ENCODE results near the gene SORCS2. TPM values are rescaled to one million over a fixed set of nuclear protein-coding genes. Genes with fewer than 3 reads are reported as not detected.

Gene SORCS2
- total RNA-seq, 1 donor from 2014 or later = 5.2 TPM

DNA sequence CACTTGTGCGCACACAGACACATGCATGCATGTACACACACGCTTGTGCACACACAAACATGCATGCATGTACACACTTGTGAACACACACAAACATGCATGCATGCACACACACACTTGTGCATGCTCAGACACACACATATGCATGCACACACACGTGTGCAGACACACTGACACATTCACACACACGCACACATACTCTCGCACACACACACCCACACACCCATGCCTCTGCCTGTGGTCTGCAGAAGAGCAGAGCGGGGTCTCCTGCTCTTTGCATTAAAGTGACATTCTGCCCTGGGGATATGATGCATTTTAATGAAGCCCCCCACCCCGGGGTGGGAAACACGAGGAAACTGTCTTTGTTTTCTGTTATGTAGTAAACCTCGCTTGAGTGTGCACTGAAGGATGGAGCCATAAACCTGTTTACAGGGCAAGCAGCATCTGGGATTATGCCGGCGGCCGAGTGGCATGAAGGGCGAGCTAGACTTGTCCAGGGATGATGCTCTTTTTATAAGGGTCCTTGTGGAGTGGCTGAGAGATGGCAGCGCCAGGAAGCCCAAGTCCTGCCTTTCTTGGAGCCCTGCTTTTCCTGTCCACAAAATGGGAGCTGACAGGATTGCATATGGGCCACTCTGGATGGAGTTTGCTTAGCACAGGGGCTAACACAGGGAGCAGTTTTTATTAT, 224.6 kb downstream of the SORCS2 start:
- Mint-ChIP-seq H3K9me3 (no peaks in the 10 kb centered on the region), H3K4me1 (peaks cover 22% of the 10 kb centered on the region), H3K27ac (peak overlapping the region; percentile 40), H3K36me3 (no peaks in the 10 kb centered on the region), H3K27me3 (ENCODE audit: insufficient read depth, low read depth) (peaks cover 12% of the 10 kb centered on the region), H3K4me3 (peak overlapping the region; percentile 54)
- no peak overlapping the region for H3K4me3 ChIP-seq
- DNase-seq (ENCODE audit: low spot score) = no peak
- H3K27ac ChIP-seq = no peak overlapping the region
- no peak overlapping the region for H3K4me2 ChIP-seq
- H3K27me3 ChIP-seq = no peaks in the 10 kb centered on the region
- peaks cover 21% of the 10 kb centered on the region for H3K4me1 ChIP-seq
- H3F3A ChIP-seq (ENCODE audit: low read depth) = no peaks in the 10 kb centered on the region
- H3K9ac ChIP-seq = no peak overlapping the region
- no peaks in the 10 kb centered on the region for H3K36me3 ChIP-seq
- H4K20me1 ChIP-seq (ENCODE audit: low read depth) = no peaks in the 10 kb centered on the region
- H2AFZ ChIP-seq (replicated peaks) = no peak overlapping the region
- H3K79me2 ChIP-seq (ENCODE audit: low read depth) = no peaks in the 10 kb centered on the region
- TF ChIP-seq EZH2phosphoT487 (IDR thresholded peaks at IDR 0.05) (no peak), EZH2 (IDR thresholded peaks at IDR 0.05) (no peak)
- TF ChIP-seq, protein P1, sequence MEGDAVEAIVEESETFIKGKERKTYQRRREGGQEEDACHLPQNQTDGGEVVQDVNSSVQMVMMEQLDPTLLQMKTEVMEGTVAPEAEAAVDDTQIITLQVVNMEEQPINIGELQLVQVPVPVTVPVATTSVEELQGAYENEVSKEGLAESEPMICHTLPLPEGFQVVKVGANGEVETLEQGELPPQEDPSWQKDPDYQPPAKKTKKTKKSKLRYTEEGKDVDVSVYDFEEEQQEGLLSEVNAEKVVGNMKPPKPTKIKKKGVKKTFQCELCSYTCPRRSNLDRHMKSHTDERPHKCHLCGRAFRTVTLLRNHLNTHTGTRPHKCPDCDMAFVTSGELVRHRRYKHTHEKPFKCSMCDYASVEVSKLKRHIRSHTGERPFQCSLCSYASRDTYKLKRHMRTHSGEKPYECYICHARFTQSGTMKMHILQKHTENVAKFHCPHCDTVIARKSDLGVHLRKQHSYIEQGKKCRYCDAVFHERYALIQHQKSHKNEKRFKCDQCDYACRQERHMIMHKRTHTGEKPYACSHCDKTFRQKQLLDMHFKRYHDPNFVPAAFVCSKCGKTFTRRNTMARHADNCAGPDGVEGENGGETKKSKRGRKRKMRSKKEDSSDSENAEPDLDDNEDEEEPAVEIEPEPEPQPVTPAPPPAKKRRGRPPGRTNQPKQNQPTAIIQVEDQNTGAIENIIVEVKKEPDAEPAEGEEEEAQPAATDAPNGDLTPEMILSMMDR (IDR thresholded peaks at IDR 0.05) = no peak
- no peaks in the 10 kb centered on the region for H3K9me3 ChIP-seq (ENCODE audit: low read depth)

DNA sequence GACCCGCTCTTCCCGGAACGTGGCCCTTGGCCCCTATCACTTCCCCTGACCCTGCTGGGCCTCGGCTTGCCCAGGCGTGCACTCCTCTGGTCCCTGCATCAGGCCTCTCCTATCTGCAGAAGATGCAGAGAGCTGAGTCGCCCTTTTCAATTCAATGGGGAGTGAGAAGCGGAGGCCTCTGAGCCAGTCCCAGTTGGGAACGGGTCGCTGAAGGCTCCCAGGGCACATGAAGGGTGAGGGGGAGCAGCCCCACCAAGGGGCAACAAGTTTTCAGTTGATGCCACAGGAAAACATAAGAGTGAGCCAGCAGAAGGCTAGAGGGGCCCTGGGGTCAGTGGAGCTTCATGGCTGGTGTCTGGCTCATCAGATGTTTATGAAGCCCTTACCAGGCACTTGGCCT, 225.3 kb downstream of the SORCS2 start:
- Mint-ChIP-seq H3K27ac (no peak overlapping the region), H3K36me3 (no peaks in the 10 kb centered on the region), H3K4me1 (peaks cover 26% of the 10 kb centered on the region), H3K4me3 (no peak overlapping the region), H3K9me3 (no peaks in the 10 kb centered on the region), H3K27me3 (ENCODE audit: insufficient read depth, low read depth) (peaks cover 15% of the 10 kb centered on the region)
- no peaks in the 10 kb centered on the region for H4K20me1 ChIP-seq (ENCODE audit: low read depth)
- no peak for DNase-seq (ENCODE audit: low spot score)
- H3K9me3 ChIP-seq (ENCODE audit: low read depth) = no peaks in the 10 kb centered on the region
- H3K4me3 ChIP-seq = no peak overlapping the region
- H3K4me2 ChIP-seq = no peak overlapping the region
- H3F3A ChIP-seq (ENCODE audit: low read depth) = no peaks in the 10 kb centered on the region
- no peak overlapping the region for H3K27ac ChIP-seq
- no peak overlapping the region for H2AFZ ChIP-seq (replicated peaks)
- H3K27me3 ChIP-seq = no peaks in the 10 kb centered on the region
- H3K36me3 ChIP-seq = no peaks in the 10 kb centered on the region
- no peaks in the 10 kb centered on the region for H3K79me2 ChIP-seq (ENCODE audit: low read depth)
- H3K4me1 ChIP-seq = peaks cover 18% of the 10 kb centered on the region
- TF ChIP-seq, protein P1 (IDR thresholded peaks at IDR 0.05) = no peak
- no peak for TF ChIP-seq EZH2 (IDR thresholded peaks at IDR 0.05)
- TF ChIP-seq EZH2phosphoT487 (IDR thresholded peaks at IDR 0.05) = no peak
- no peak overlapping the region for H3K9ac ChIP-seq

DNA sequence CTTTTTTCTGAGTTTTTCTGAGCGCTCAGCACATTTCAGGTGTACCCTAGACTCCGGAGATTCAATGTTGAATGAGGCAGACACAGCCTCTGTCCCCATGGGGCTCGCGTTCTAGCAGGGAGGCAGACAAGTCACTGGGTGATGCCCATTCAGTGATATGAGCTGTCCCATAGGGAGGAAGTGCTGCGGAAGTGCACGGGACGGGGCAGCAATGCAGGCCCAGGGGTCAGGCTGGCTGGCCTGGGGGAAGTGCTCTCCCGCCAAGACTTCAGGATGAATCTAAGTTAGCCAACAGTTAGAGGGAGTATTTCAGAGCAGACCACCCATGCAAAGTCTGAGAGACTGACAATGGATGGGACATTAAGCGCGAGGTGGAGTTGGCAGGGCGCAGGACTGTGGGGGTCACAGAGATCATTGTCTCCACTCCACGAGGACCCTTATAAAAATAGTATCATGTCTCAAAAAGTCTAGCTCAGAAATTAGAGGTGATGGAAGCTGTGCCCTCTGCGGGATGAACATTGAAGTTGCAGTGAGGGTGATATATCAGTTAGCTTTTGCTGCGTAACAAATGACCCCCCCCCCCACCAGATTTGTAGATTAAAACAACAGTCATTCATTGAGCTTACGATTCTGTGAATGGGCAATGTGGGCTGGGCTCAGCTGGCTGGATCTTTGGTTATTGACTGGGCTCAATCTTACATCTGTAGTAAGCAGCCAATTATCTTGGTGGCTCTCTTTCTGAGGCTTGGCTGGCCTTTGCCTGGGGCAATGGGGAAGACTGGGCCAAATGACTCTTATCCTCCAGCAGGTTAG, 226.0 kb downstream of the SORCS2 start:
- no peak for DNase-seq (ENCODE audit: low spot score)
- no peak overlapping the region for H3K4me2 ChIP-seq
- H3F3A ChIP-seq (ENCODE audit: low read depth) = no peaks in the 10 kb centered on the region
- Mint-ChIP-seq H3K4me3 (no peak overlapping the region), H3K36me3 (no peaks in the 10 kb centered on the region), H3K9me3 (no peaks in the 10 kb centered on the region), H3K4me1 (peaks cover 27% of the 10 kb centered on the region), H3K27me3 (ENCODE audit: insufficient read depth, low read depth) (peaks cover 12% of the 10 kb centered on the region), H3K27ac (no peak overlapping the region)
- TF ChIP-seq EZH2phosphoT487 (IDR thresholded peaks at IDR 0.05) = no peak
- TF ChIP-seq EZH2 (IDR thresholded peaks at IDR 0.05) = no peak
- TF ChIP-seq, protein P1 (IDR thresholded peaks at IDR 0.05) = no peak
- H3K9ac ChIP-seq = no peak overlapping the region
- no peak overlapping the region for H3K4me3 ChIP-seq
- no peak overlapping the region for H3K27ac ChIP-seq
- H3K27me3 ChIP-seq = no peaks in the 10 kb centered on the region
- no peaks in the 10 kb centered on the region for H3K9me3 ChIP-seq (ENCODE audit: low read depth)
- H2AFZ ChIP-seq (replicated peaks) = no peak overlapping the region
- H3K36me3 ChIP-seq = no peaks in the 10 kb centered on the region
- no peaks in the 10 kb centered on the region for H4K20me1 ChIP-seq (ENCODE audit: low read depth)
- H3K79me2 ChIP-seq (ENCODE audit: low read depth) = no peaks in the 10 kb centered on the region
- H3K4me1 ChIP-seq = peaks cover 18% of the 10 kb centered on the region

Measured in neural progenitor cell (in vitro differentiated cells).